K562 (cell line): ENCODE measurements around the gene LIF. TPM values are rescaled to one million over a fixed set of nuclear protein-coding genes. Genes with fewer than 3 reads are reported as not detected.

Experiments used
- ILF3 ChIP-seq: fragments of 450-650 bp; IDR thresholded peaks from 2 replicates; pipeline ENCODE4 v1.6.1; 2018; ENCODE audit warnings: antibody characterized with exemption, mild to moderate bottlenecking, moderate library complexity, borderline replicate concordance
- NCOR1 ChIP-seq: fragments of 450-650 bp; IDR thresholded peaks from 2 replicates; pipeline ENCODE4 v1.6.1; 2016; ENCODE audit warnings: mild to moderate bottlenecking, moderate library complexity
- RREB1 ChIP-seq: fragments of 250-450 bp; sonication (Bioruptor Pico); IDR thresholded peaks from 2 replicates; pipeline ENCODE4 v1.4.0; 2020
- TFE3 ChIP-seq: fragments of 450-650 bp; formaldehyde crosslinking; IDR thresholded peaks from 2 replicates; pipeline ENCODE4 v1.4.0; 2020; ENCODE audit warnings: mild to moderate bottlenecking, mixed read lengths
- ZC3H8 ChIP-seq: fragments of 450-650 bp; IDR thresholded peaks from 2 replicates; pipeline ENCODE4 v1.6.1; 2017
- polyA plus RNA-seq, 8 experiments: library from polyadenylated mRNA; depleted of rRNA in 4 of 8; stranded (reverse) in 5 of 8; unstranded in 3 of 8; fragments of >200 nt; fragmentation: Nextera tagmentation in 2 of 8; fragmentation: Illumina TruSeq in 1 of 8; extraction: Ambion mirVana in 2 of 8; extraction: Trizol in 1 of 8; gene quantifications; 2 replicates each; pipeline versions ENCODE4 v1.2.1 to v1.2.3, GENCODE V29; 2011 to 2014; ENCODE audit warnings: inconsistent platforms in 1 of 8, missing spikeins in 1 of 8
- total RNA-seq, 7 experiments: library from RNA; depleted of rRNA in 6 of 7; stranded (reverse); fragments of >200 nt in 6 of 7; fragmentation: Illumina TruSeq in 2 of 7; extraction: Trizol in 2 of 7; gene quantifications; 2 replicates each; pipeline versions ENCODE4 v1.2.1 to v1.2.3, GENCODE V29; 2011 to 2021; ENCODE audit warnings: low replicate concordance in 1 of 7

Gene LIF
- total and polyA plus RNA-seq, 9 of the 15 experiments (the other 6 are each of a cell fraction or from before 2014, with no cell fraction given) = 0.05 to 0.39 (median 0.18) TPM; not detected in 3

- TF ChIP-seq ILF3 (no peak), ZC3H8 (no peak), TFE3 (CRISPR knock-in tag) (no peak), NCOR1 (no peak), RREB1 (no peak)
Observed at GRCh38 chr22:30234786-30235470, 11.6 kb downstream of the LIF start (continued).
